Neural cell (in vitro differentiated cells): ENCODE results near the gene SGTA.

Experiments used
- MXI1 ChIP-seq: fragments of 450-650 bp; conservative IDR thresholded peaks from 2 replicates; pipeline ENCODE4 v1.6.1; 2014; ENCODE audit warnings: antibody characterized with exemption, mild to moderate bottlenecking; ENCODE audit not compliant: poor library complexity, severe bottlenecking
- POLR2AphosphoS5 ChIP-seq: IDR thresholded peaks from 2 replicates; pipeline ENCODE4 v1.6.1; 2012
- RAD21 ChIP-seq: fragments of 450-650 bp; conservative IDR thresholded peaks from 2 replicates; pipeline ENCODE4 v1.6.1; 2014; ENCODE audit warnings: antibody characterized with exemption, mild to moderate bottlenecking, moderate library complexity
- TF ChIP-seq, protein P1 (sequence below): fragments of 450-650 bp; IDR thresholded peaks from 2 replicates; pipeline ENCODE4 v1.5.1; 2014; ENCODE audit warnings: antibody characterized with exemption, mild to moderate bottlenecking, moderate library complexity; ENCODE audit not compliant: poor library complexity, severe bottlenecking

DNA sequence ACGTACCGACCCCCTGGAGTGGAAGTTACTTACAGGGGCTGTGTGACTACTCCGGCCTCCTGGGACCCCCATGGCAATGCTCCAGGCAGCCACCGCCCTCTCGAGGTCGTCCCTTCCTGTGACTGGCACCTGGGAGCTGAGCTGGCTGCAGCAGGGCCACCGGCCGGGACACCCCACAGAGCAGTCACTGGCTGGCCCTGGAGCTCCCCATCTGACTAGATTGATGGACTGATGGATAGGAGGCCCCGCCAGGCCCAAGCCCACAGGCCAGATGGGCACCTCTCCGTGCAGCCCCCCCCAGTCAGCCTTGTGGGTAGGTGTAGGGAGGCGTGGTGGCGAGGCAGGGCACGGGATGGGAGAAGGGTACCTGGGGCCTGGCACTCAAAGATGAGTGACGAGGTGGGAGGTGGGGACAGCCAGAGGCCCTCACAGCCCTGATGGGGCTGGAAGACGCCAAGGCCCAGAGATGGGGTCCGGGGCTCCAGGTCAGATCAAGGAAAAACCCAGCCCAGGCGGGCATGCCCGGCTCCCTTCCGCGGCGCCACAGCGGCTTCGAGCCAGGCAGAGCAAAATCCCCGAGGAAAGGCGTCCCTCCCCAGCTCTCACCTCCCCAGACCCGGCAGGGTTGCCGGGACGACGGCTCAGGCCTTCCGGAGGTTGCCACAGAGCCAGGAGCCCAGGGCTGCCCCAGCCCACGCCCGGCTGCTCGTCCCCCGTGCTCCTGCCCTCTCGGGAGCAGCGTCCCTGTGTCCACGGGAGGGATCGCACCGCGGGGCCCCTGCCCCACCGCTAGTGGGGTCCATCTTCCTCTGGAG lies 51.7 kb downstream of the SGTA start:
- TF ChIP-seq, protein P1, sequence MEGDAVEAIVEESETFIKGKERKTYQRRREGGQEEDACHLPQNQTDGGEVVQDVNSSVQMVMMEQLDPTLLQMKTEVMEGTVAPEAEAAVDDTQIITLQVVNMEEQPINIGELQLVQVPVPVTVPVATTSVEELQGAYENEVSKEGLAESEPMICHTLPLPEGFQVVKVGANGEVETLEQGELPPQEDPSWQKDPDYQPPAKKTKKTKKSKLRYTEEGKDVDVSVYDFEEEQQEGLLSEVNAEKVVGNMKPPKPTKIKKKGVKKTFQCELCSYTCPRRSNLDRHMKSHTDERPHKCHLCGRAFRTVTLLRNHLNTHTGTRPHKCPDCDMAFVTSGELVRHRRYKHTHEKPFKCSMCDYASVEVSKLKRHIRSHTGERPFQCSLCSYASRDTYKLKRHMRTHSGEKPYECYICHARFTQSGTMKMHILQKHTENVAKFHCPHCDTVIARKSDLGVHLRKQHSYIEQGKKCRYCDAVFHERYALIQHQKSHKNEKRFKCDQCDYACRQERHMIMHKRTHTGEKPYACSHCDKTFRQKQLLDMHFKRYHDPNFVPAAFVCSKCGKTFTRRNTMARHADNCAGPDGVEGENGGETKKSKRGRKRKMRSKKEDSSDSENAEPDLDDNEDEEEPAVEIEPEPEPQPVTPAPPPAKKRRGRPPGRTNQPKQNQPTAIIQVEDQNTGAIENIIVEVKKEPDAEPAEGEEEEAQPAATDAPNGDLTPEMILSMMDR: no peak
- TF ChIP-seq RAD21: no peak
- no peak for TF ChIP-seq MXI1
- TF ChIP-seq POLR2AphosphoS5: no peak
